ENCODE measurements around the gene LCLAT1.

The LCLAT1 gene

GRCh38 chr2:30655660-30656059, 208.6 kb downstream of the LCLAT1 start:
- Histone ChIP-seq H3K36me3 (ENCODE audit: insufficient read depth, low read length) (no peaks in the 10 kb centered on the region), H3K9ac (ENCODE audit: low read depth, low read length) (no peak overlapping the region), H3K4me1 (ENCODE audit: insufficient read depth, low read length) (peaks cover 11% of the 10 kb centered on the region), H3K9me3 (ENCODE audit: control insufficient read depth, insufficient read depth, low read length) (no peaks in the 10 kb centered on the region)

- H3K9me3 ChIP-seq (ENCODE audit: control insufficient read depth, insufficient read depth, low read length): no peaks in the 10 kb centered on the region
- no peak overlapping the region for H3K9ac ChIP-seq (ENCODE audit: low read depth, low read length)
- peaks cover 11% of the 10 kb centered on the region for H3K4me1 ChIP-seq (ENCODE audit: insufficient read depth, low read length)
- no peaks in the 10 kb centered on the region for H3K36me3 ChIP-seq (ENCODE audit: insufficient read depth, low read length)
These were observed 209.0 kb downstream of the LCLAT1 start for GRCh38 chr2:30656079-30656478.

DNA sequence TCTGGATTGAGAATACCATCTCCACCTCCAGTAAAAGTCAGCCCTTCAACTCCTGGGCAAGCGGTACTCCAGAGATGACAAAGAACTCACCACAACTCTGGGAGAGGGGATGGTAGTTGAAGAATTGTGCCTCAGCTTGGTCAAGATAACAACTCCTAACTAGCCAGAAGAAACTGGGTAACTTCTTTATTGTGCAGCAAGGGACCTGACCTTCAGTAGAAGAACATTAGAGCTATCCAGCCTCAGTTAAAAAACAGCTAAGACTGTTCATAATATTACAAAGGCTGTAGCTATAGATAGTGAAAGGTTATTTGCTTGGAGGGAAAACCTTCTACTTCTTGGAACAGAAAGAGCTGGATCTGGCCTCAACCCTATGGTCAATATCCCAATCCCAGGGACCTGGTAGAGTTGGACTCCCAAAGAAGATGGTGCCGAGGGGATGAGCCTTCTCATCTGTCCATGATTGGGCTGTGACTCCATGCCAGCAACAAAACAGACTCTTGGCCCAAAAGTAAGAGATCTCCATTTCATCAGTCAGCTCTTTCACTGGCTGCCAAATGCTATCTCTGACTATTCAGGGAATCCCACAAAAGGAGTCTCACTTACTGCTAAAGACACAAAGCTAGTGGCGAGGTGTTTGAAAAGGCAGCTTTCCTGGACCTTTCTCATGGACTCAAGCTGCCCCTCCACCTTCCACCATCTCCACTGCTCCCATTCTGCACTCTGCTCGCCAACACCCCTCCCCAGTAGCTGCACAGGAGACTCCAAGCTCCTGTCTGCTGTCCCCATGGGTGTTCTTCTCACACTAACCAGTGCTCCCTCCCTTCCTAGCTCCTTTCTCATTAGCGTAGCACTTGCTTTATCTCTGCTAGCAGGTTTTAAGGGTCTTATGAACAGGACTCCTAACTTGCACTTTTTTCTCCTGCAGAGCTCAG, 214.4 kb downstream of the LCLAT1 start:
- H3K36me3 ChIP-seq (ENCODE audit: insufficient read depth, low read length): no peaks in the 10 kb centered on the region
- H3K9ac ChIP-seq (ENCODE audit: low read depth, low read length): no peak overlapping the region
- no peaks in the 10 kb centered on the region for H3K4me1 ChIP-seq (ENCODE audit: insufficient read depth, low read length)
- peaks cover 6% of the 10 kb centered on the region; the same call in 1 of the 2 replicates for H3K9me3 ChIP-seq (ENCODE audit: control insufficient read depth, insufficient read depth, low read length)

DNA sequence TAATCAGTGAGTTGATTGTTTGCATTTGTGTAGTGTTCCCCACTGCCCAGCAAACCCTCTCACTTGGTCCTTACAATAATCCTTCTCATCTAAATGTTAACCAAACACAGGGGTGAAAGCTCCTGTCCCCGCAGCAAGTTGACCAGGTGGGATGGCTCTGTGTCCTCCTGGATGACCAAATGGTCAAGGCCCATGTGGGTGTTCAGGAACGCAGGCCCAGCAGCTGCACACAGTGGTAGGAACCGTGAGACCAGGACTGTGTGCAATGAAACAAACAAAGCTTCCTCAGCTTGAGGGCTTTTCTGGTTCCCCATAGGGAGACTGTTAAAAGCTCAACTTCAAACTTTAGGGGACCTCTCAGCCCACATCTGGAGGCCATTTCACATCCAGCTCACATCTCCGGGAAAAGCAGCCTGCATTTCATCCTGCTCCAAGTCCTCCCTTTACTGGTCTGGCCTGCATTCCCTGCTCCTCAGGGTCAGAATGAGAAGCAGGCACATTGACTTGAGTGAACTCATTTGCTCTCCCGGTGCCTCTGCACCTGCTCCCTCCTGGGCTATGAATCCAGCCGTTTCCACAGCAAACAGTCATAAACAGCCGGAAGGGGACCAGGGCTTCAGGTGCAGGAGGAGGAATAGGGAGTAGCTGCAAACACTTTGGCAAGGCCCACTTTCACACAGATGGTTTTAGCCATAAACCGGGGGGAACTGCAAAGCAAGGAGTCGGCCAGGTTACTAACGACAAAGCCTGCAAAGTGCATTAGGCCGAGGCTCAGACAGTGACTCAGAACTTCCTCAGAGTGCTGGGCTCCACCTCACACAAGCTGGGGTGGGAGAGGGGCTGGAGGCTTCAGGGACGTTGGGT, 215.5 kb downstream of the LCLAT1 start:
- peaks cover 6% of the 10 kb centered on the region; the same call in 1 of the 2 replicates for H3K9me3 ChIP-seq (ENCODE audit: control insufficient read depth, insufficient read depth, low read length)
- H3K36me3 ChIP-seq (ENCODE audit: insufficient read depth, low read length): no peaks in the 10 kb centered on the region
- no peaks in the 10 kb centered on the region for H3K4me1 ChIP-seq (ENCODE audit: insufficient read depth, low read length)
- no peak overlapping the region for H3K9ac ChIP-seq (ENCODE audit: low read depth, low read length)

DNA sequence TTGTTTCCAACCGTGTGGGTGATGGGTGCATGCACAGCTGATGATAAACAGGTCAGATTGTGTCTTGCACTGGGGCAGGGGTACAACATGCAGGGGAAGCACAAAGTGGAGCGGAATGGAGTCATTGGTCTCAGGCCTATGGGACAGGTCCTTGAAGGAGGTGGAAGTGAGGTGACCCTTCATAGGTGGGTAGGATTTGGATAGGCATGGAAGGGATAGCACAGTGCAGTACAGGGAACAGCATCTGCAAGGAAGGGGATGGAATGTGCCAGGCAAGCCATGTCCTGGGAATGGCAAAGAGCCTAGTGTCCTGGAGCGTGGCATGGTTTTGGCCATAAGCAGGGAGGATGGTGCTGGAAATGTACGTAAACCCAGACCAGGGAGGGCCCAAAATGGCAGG, 216.3 kb downstream of the LCLAT1 start:
- H3K9ac ChIP-seq (ENCODE audit: low read depth, low read length): no peak overlapping the region
- no peaks in the 10 kb centered on the region for H3K4me1 ChIP-seq (ENCODE audit: insufficient read depth, low read length)
- peaks cover 6% of the 10 kb centered on the region; the same call in 1 of the 2 replicates for H3K9me3 ChIP-seq (ENCODE audit: control insufficient read depth, insufficient read depth, low read length)
- H3K36me3 ChIP-seq (ENCODE audit: insufficient read depth, low read length): no peaks in the 10 kb centered on the region

GRCh38 chr2:30663806-30664205, 216.8 kb downstream of the LCLAT1 start:
- Histone ChIP-seq H3K36me3 (ENCODE audit: insufficient read depth, low read length) (no peaks in the 10 kb centered on the region), H3K4me1 (ENCODE audit: insufficient read depth, low read length) (no peaks in the 10 kb centered on the region), H3K9me3 (ENCODE audit: control insufficient read depth, insufficient read depth, low read length) (peaks cover 7% of the 10 kb centered on the region), H3K9ac (ENCODE audit: low read depth, low read length) (no peak overlapping the region)

GRCh38 chr2:30664761-30665358, 217.8 kb downstream of the LCLAT1 start:
- no peaks in the 10 kb centered on the region for H3K4me1 ChIP-seq (ENCODE audit: insufficient read depth, low read length)
- H3K9ac ChIP-seq (ENCODE audit: low read depth, low read length): no peak overlapping the region
- peaks cover 12% of the 10 kb centered on the region for H3K9me3 ChIP-seq (ENCODE audit: control insufficient read depth, insufficient read depth, low read length)
- H3K36me3 ChIP-seq (ENCODE audit: insufficient read depth, low read length): no peaks in the 10 kb centered on the region

DNA sequence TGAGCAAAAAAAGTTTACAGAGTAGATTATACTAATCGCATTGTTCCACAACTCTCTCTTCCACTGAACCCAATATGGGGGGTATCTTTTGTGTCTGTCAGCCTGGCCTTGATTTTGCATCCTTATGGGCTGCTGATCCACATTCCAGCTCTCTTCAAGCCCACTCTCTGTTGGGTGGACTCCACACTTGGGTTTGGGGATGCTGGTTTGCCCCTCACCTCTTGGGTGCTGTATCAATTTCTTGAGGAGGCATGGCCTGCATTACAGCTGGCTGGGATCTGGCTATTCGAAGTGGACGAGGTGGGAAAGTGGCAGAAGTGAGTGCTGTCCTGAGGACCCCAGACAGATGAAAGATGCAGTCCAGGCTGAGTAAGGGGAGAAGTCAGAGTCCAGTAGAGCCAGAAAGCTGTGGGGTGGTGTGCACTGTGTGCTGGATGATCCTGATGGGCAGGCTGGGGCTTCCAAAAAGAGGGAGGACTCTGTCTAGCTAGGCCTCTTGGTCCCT, 218.8 kb downstream of the LCLAT1 start:
- Histone ChIP-seq H3K9ac (ENCODE audit: low read depth, low read length) (no peak overlapping the region), H3K9me3 (ENCODE audit: control insufficient read depth, insufficient read depth, low read length) (peaks cover 12% of the 10 kb centered on the region), H3K36me3 (ENCODE audit: insufficient read depth, low read length) (no peaks in the 10 kb centered on the region), H3K4me1 (ENCODE audit: insufficient read depth, low read length) (no peaks in the 10 kb centered on the region)

DNA sequence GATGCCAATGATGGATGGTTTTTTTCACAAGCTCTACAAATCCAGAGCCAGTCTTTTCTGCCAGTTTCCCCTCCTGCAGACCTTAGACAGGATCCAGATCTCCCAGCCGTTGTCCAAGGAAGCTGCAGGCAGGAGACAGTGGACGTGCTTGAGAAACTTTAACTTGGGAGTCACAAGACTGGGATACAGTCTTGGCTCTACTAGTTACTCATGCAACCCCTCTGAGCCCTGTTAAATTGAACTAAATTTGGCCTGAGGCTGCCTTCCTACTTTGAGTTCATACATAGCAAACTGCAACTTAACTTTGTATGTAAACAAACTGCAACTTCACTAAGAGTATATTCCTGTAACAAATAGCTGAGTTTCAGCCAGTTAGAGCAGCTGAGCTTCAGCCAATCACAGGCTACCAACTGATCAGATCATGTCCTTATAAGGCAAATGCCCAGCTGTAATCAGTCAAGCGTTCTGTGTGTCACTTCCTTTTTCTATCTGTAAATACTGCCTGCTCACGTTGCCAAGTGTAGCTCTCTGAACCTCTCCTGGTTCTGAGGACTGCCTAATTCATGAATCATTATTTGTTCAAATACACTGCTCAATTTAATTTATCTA, 219.3 kb downstream of the LCLAT1 start:
- Histone ChIP-seq H3K9me3 (ENCODE audit: control insufficient read depth, insufficient read depth, low read length) (peaks cover 12% of the 10 kb centered on the region), H3K36me3 (ENCODE audit: insufficient read depth, low read length) (no peaks in the 10 kb centered on the region), H3K9ac (ENCODE audit: low read depth, low read length) (no peak overlapping the region), H3K4me1 (ENCODE audit: insufficient read depth, low read length) (no peaks in the 10 kb centered on the region)

DNA sequence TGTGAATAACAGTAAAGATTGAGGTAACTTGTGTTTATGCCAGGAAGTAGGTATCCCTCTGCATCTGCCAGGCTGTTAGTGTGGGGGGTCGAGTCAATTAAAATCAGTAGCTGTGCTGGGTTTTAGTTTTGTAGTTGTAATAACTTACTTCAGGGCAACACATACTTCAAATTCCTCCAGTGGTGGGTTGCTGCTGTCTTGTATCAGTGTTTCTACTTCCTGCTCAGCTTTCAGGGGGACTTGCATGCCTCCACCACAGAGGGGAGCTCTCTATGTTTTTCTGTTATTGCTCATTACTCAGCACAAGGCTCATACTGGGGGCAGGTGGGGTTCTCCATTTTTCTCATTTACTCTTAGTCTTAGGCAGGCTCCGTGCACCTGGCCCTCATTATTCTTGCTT, 223.4 kb downstream of the LCLAT1 start:
- Histone ChIP-seq H3K4me1 (ENCODE audit: insufficient read depth, low read length) (no peaks in the 10 kb centered on the region), H3K9me3 (ENCODE audit: control insufficient read depth, insufficient read depth, low read length) (peaks cover 6% of the 10 kb centered on the region), H3K36me3 (ENCODE audit: insufficient read depth, low read length) (no peaks in the 10 kb centered on the region), H3K9ac (ENCODE audit: low read depth, low read length) (no peak overlapping the region)

GRCh38 chr2:30673127-30673526, 226.1 kb downstream of the LCLAT1 start:
- Histone ChIP-seq H3K36me3 (ENCODE audit: insufficient read depth, low read length) (no peaks in the 10 kb centered on the region), H3K9ac (ENCODE audit: low read depth, low read length) (no peak overlapping the region), H3K4me1 (ENCODE audit: insufficient read depth, low read length) (no peaks in the 10 kb centered on the region), H3K9me3 (ENCODE audit: control insufficient read depth, insufficient read depth, low read length) (peaks cover 6% of the 10 kb centered on the region)

DNA sequence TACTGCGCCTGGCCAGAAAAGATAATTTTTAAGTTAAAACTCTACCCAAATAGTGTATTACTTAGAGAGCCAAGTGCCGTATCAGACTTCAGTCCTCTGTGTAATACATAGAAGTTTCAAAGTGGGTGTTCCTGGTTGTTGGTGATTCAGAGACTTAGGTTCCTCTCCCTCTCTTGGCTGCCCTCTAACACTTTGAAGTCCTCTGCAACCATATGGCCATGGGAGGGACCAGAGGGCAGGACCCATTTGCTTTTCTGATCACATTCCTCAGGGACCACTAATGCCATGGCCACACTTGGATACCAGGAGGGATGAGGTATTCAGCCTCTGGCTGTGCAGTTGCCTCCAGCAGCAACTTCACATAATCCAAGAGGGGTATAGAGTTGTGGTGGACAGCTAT, 228.7 kb downstream of the LCLAT1 start:
- Histone ChIP-seq H3K36me3 (ENCODE audit: insufficient read depth, low read length) (peaks cover under 1% of the 10 kb centered on the region; the same call in 1 of the 2 replicates), H3K4me1 (ENCODE audit: insufficient read depth, low read length) (no peaks in the 10 kb centered on the region), H3K9ac (ENCODE audit: low read depth, low read length) (no peak overlapping the region), H3K9me3 (ENCODE audit: control insufficient read depth, insufficient read depth, low read length) (no peaks in the 10 kb centered on the region)

- H3K36me3 ChIP-seq (ENCODE audit: insufficient read depth, low read length): peaks cover 2% of the 10 kb centered on the region; the same call in 1 of the 2 replicates
- H3K9ac ChIP-seq (ENCODE audit: low read depth, low read length): no peak overlapping the region
- no peaks in the 10 kb centered on the region for H3K9me3 ChIP-seq (ENCODE audit: control insufficient read depth, insufficient read depth, low read length)
- no peaks in the 10 kb centered on the region for H3K4me1 ChIP-seq (ENCODE audit: insufficient read depth, low read length)
These were observed 230.2 kb downstream of the LCLAT1 start for GRCh38 chr2:30677231-30677630.

Data from ES-I3 (cell line).